Measurements from ENCODE around the gene BACE1. TPM values are rescaled to one million over a fixed set of nuclear protein-coding genes. Genes with fewer than 3 reads are reported as not detected.
"Not testable (repeated sequence)": the region's sequence is repeated elsewhere in the genome, so short reads cannot be mapped to it uniquely, and the experiment has no call there.

BACE1 gene
- total RNA-seq, 2 donors from 2014 or later = 11.9 to 20.3 TPM

- no peak for DNase-seq (ENCODE audit: low spot score)
Observed at GRCh38 chr11:117281869-117282268, 34.2 kb downstream of the BACE1 start.

GRCh38 chr11:117281159-117281558 is 34.9 kb downstream of the BACE1 start:
- DNase-seq (ENCODE audit: low spot score) = no peak
- H3K27ac ChIP-seq = no peak overlapping the region
- H3K36me3 ChIP-seq = peaks cover 55% of the 10 kb centered on the region
- H3K27me3 ChIP-seq = no peaks in the 10 kb centered on the region
- H3K9me3 ChIP-seq = no peaks in the 10 kb centered on the region
- H3K4me3 ChIP-seq = no peak overlapping the region
- no peak for TF ChIP-seq CTCF (IDR thresholded peaks at IDR 0.05)
- no peaks in the 10 kb centered on the region for H3K4me1 ChIP-seq

More at GRCh38 chr11:117281869-117282268, 34.2 kb downstream of the BACE1 start:
- Histone ChIP-seq H3K27ac (no peak overlapping the region), H3K27me3 (no peaks in the 10 kb centered on the region), H3K9me3 (no peaks in the 10 kb centered on the region), H3K4me1 (no peaks in the 10 kb centered on the region), H3K36me3 (peaks cover 60% of the 10 kb centered on the region), H3K4me3 (no peak overlapping the region)
- TF ChIP-seq CTCF (IDR thresholded peaks at IDR 0.05) = no peak

GRCh38 chr11:117279711-117280376 is 36.2 kb downstream of the BACE1 start:
- peaks cover 49% of the 10 kb centered on the region for H3K36me3 ChIP-seq
- H3K9me3 ChIP-seq = no peaks in the 10 kb centered on the region
- no peak overlapping the region for H3K27ac ChIP-seq
- DNase-seq (ENCODE audit: low spot score) = no peak
- H3K4me3 ChIP-seq = no peak overlapping the region
- no peak for TF ChIP-seq CTCF (IDR thresholded peaks at IDR 0.05)
- no peaks in the 10 kb centered on the region for H3K27me3 ChIP-seq
- no peaks in the 10 kb centered on the region for H3K4me1 ChIP-seq

- peaks cover 38% of the 10 kb centered on the region for H3K36me3 ChIP-seq
- no peaks in the 10 kb centered on the region for H3K9me3 ChIP-seq
- DNase-seq (ENCODE audit: low spot score) = no peak
- no peak overlapping the region for H3K27ac ChIP-seq
- H3K27me3 ChIP-seq = no peaks in the 10 kb centered on the region
- no peak for TF ChIP-seq CTCF (IDR thresholded peaks at IDR 0.05)
- no peak overlapping the region for H3K4me3 ChIP-seq
- no peaks in the 10 kb centered on the region for H3K4me1 ChIP-seq
Observed at GRCh38 chr11:117278347-117278746, 37.7 kb downstream of the BACE1 start.

- TF ChIP-seq CTCF (IDR thresholded peaks at IDR 0.05) = no peak
- H3K36me3 ChIP-seq = peaks cover 14% of the 10 kb centered on the region
- no peaks in the 10 kb centered on the region for H3K27me3 ChIP-seq
- no peak for DNase-seq (ENCODE audit: low spot score)
- no peak overlapping the region for H3K27ac ChIP-seq
- H3K9me3 ChIP-seq = no peaks in the 10 kb centered on the region
- H3K4me1 ChIP-seq = no peaks in the 10 kb centered on the region
- no peak overlapping the region for H3K4me3 ChIP-seq
Observed at GRCh38 chr11:117273550-117274289, 42.3 kb downstream of the BACE1 start.

- H3K27me3 ChIP-seq; DNase-seq (ENCODE audit: low spot score); H3K27ac ChIP-seq; H3K9me3 ChIP-seq; H3K4me3 ChIP-seq; H3K4me1 ChIP-seq: not testable (repeated sequence)
- peaks cover 14% of the 10 kb centered on the region for H3K36me3 ChIP-seq
Observed at GRCh38 chr11:117272175-117272574, 43.9 kb downstream of the BACE1 start.

Data from right atrium auricular region (tissue), 2 donors.